ENCODE data around the gene EXOSC1.
"Not testable (repeated sequence)": the region's sequence is repeated elsewhere in the genome, so short reads cannot be mapped to it uniquely, and the experiment has no call there.

The EXOSC1 gene

DNA sequence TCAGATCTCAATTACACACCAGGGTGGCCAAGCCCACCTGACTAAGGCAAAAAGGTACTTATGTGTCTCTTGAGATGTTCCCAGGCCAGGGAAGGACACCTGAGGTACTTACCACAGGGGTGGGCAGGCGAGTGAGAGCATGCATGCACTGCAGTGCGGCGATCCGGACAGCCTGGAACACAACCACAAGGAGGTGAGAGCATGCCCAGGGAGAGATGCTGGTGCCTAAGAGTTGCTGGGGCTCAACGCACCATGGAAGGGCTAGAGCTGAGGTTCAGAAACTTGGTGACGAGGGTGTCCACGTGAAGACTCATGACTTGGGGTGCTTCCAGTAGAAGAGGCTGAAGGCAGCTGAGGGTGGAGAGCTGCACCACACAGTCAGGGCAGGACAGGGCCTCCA, 13.3 kb upstream of the EXOSC1 start:
- no peak for DNase-seq (ENCODE audit: low read depth in 3 of 3, low spot score in 1 of 3)

- DNase-seq (ENCODE audit: low read depth in 3 of 3, low spot score in 1 of 3) = no peak
Observed at GRCh38 chr10:97456686-97457065, 10.9 kb upstream of the EXOSC1 start.

DNA sequence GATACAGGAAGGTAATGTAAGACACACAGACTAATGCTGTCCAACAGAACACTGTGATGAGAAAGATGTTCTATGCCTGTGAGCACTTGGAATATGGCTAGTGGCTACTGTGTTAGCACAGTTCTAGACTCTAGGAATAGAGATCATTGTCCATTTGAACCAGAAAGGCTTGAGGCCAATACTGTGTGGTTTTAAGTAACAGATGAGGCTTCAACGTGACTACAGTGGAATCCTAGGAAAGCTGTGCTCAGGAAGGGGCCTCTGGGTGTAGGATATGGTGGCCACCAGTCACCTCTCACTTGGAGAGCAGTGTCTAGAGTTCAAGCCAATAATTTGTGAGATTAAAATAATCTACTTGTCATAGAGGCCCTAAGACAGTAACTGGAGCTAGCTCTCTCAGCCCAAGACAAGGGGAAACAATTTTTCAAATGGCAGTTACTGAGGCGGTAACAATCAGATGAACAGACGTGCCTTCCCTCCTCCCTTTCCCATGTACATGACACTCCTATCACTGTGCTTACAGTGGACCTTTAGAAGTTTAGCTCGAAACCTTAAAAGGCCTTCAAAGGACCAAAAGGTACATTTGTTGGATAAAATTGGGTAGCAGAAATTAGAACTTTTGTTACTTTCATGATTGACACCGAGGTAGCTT, 10.4 kb upstream of the EXOSC1 start:
- no peak for DNase-seq (ENCODE audit: low read depth in 3 of 3, low spot score in 1 of 3)

GRCh38 chr10:97454330-97455036, 8.7 kb upstream of the EXOSC1 start:
- DNase-seq (ENCODE audit: low read depth in 3 of 3, low spot score in 1 of 3) = peak in 1 of 3 donors; percentile 9

DNA sequence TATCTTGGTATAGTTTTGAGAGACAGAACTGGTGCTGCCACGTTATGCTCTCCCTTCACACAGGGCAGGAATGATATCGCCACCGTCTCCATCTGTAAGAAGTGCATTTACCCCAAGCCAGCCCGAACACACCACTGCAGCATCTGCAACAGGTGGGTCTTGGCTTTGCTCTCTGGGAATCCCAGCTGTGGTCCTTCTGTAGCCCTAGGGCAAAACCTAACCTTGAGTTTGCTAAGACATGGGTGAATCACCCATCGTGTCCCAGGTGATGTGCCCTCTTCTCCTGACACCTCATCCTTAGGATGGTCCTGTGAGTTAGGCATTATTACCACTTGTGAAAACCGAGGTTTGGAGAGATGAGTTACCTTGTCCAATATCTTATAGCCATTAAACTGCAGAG, 6.5 kb upstream of the EXOSC1 start:
- no peak for DNase-seq (ENCODE audit: low read depth in 3 of 3, low spot score in 1 of 3)

- no peak for DNase-seq (ENCODE audit: low read depth in 3 of 3, low spot score in 1 of 3)
Observed at GRCh38 chr10:97451605-97452004, 5.8 kb upstream of the EXOSC1 start.

DNA sequence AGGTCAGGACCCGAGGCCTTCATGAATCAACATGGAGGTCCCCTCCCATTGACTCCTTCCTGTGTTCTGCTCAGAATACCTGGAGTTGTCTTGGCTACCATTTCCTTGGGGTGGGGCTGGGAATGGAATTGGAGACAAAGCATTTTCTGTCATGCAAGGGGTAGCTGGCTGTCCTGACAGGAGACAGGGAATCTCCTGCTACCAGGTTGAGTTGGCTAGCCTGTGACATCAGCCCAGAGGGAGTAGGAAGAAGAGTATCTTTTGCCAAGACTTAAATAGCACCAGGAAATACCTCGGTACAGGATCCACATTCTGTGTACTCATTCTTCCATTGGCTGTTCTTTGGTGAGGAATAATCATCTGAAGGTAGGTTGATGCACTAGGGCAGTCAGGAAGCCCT, 5.0 kb upstream of the EXOSC1 start:
- DNase-seq (ENCODE audit: low read depth in 3 of 3, low spot score in 1 of 3) = no peak

- no peak for DNase-seq (ENCODE audit: low read depth in 3 of 3, low spot score in 1 of 3)
Observed at GRCh38 chr10:97445357-97445721, 467 bp downstream of the EXOSC1 start.

DNA sequence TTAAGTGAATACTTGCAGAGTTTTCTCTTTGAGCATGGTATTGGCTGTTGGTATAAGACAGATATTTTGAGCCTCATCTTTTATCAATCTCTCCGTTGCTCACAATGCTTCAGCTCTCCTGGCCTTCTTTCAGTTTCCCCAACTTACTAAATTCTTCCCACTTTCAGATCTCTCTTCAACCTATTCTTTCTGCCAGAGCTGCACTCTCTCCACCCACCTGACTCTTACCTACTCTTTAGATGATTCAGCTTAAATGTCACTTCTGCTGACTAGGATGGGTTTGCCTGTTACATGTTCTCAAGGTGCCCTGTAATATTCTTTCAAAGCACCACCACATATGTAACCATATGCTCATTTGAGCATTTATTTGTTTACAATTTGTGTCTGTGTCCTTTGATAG, 1.6 kb downstream of the EXOSC1 start:
- no peak for DNase-seq (ENCODE audit: low read depth in 3 of 3, low spot score in 1 of 3)

DNA sequence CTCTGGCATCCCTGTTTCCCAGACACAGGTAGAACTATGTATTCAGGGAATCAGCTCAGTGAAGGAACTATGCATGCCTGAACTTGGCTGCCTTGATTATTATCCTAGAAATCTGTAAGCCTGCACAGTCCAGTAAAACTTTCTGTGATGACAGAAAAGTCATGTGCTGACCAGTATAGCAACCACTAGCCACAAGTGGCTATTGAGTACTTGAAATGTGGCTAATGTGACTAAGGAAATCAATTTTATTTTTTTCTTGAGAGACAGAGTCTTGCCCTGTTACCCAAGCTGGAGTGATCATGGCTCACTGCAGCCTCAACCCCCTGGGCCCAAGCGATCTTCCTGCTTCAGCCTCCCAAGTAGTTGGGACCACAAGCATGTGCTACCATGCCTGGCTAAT, 3.5 kb downstream of the EXOSC1 start:
- no peak for DNase-seq (ENCODE audit: low read depth in 3 of 3, low spot score in 1 of 3)

DNA sequence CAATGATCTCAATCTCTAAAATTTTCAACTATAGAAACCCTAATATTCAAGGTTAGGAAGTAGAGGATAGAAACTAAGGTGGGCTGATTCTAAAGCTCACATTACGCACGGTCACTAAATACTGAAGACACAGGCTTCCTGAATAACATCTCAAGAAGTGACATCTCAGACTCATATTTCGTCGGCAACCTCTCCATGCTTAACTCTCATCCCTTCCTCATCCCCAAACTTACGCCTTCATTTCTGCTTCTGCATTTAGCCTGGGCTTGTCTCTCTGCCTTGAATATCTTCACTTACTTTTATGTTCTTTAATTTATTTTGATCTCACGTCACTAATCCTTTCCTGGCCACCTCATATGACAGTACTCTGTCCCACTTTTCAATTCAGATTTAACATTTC, 10.6 kb downstream of the EXOSC1 start:
- no peak for DNase-seq (ENCODE audit: low read depth in 3 of 3, low spot score in 1 of 3)

DNA sequence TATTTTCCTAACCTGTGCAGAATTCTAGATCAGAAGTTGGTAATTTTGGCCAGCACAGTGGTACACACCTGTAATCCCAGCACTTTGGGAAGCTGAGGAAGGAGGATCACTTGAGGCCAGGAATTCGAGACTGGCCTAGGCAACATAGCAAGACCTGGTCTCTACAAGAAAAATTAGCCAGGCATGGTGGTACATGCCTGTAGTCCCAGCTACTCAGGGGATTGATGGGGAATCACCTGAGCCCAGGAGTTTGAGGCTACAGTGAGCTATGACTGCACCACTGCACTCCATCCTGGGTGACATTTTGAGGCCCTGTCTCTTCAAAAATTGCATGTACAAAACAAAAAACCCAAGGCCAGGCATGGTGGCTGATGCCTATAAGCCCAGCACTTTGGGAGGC, 11.2 kb downstream of the EXOSC1 start:
- DNase-seq (ENCODE audit: low read depth in 3 of 3, low spot score in 1 of 3) = no peak

- DNase-seq (ENCODE audit: low read depth in 3 of 3, low spot score in 1 of 3) = no peak
Observed at GRCh38 chr10:97434055-97434454, 11.8 kb downstream of the EXOSC1 start.

GRCh38 chr10:97428572-97428981, 17.2 kb downstream of the EXOSC1 start:
- peak in 1 of 3 donors; percentile 17 for DNase-seq (ENCODE audit: low read depth in 3 of 3, low spot score in 1 of 3)

- peak in 1 of 3 donors; percentile 18 for DNase-seq (ENCODE audit: low read depth in 3 of 3, low spot score in 1 of 3)
Observed at GRCh38 chr10:97427571-97428179, 18.1 kb downstream of the EXOSC1 start.

DNA sequence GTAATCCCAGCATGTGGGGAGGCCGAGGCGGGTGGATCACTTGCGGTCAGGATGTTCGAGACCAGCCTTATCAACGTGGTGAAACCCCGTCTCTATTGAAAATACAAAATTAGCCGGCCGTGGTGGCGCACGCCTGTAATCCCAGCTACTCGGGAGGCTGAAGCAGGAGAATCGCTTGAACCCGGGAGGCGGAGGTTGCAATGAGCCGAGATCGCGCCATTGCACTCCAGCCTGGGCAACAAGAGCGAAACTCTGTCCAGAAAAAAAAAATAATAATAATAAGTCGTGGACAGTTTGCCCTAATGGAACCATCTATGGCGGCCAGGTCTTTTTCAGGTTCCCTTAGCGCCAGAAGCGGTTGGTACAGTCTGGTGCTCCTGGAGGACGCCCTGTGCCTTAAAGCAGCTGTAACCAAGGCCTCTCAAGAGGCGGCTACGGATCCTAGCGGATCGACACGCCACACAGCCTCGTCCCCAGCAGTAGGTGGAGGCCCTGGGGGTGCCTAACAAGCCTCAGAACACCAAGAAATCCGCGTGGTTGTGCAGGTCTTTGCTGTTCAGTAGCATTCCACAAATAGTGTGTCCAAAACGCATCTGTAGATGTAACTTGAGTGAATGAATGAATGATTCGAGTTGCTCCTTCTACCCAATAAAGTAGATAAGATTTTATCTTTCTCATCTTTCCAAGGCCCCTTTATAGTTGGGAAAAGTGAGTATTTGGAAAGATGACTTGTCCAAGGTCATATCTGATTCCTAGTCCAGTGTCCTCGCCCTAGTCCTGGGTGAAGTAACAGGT, 18.8 kb downstream of the EXOSC1 start:
- DNase-seq (ENCODE audit: low read depth in 3 of 3, low spot score in 1 of 3) = no peak

- DNase-seq (ENCODE audit: low read depth in 3 of 3, low spot score in 1 of 3) = peak; percentile 91 to 96 (median 91)
Observed at GRCh38 chr10:97425964-97426775, 19.6 kb downstream of the EXOSC1 start, which contains the start of gene PGAM1. PGAM1 (plus strand) TSS chr10:97426191; CDS start chr10:97426308, 117 bp downstream.

DNA sequence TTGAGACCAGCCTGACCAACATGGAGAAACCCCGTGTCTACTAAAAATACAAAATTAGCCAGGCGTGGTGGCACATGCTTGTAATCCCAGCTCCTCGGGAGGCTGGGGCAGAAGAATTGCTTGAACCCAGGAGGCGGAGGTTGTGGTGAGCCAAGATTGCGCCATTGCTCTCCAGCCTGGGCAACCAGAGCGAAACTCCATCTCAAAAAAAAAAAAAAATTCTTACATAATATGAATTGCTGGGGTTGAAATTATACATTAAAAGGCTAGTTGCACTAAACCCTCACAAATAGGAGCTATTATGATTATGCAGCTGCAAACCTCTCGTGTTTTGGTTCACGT, 22.1 kb downstream of the EXOSC1 start:
- not testable (repeated sequence) for DNase-seq (ENCODE audit: low read depth in 3 of 3, low spot score in 1 of 3)

- no peak for DNase-seq (ENCODE audit: low read depth in 3 of 3, low spot score in 1 of 3)
Observed at GRCh38 chr10:97416565-97416964, 29.2 kb downstream of the EXOSC1 start.

DNA sequence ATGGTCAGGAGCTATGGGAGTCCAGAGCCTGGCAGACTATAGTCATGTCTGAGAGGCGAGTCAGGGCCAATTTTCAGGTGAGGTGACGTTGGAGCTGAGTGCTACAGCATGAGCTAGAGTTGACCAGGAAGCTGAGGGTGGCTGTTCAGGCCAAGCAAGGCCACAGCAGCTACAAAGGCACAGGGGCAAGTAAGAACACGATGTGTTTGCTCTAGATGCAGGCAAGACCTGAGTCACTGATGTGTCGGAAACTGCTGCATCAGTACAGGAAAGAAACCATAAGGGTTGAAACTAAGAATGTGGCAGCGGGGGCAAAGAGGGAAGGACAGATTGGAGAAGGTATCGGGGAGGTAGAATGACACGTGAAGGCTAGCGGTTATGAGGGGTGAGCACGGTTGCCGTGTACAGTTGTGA, 32.9 kb downstream of the EXOSC1 start:
- no peak for DNase-seq (ENCODE audit: low read depth in 3 of 3, low spot score in 1 of 3)

DNA sequence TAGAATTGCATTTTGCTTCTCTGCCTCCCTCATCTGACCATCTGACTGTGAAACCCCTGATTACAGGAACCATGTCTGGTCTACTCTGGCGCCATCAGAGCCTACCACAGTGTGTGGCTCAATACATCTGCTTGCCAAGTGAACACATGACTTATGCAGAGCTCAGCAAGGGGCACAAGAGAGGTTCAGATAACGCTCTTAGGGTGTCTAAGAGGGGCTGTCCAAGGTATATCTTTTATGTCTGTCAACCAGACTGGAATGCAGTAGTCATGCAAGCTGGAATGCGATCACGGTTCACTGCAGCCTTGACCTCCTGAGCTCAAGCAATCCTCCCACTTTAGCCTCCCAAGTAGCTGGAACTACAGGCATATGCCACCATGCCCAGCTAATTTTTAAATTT, 34.4 kb downstream of the EXOSC1 start:
- no peak for DNase-seq (ENCODE audit: low read depth in 3 of 3, low spot score in 1 of 3)
